NCI-H1048 (cell line): ENCODE data around the gene OAS3.
A peak's percentile ranks its signal among the peaks of the same experiment; 100 is the strongest.
"Not testable (repeated sequence)": the region's sequence is repeated elsewhere in the genome, so short reads cannot be mapped to it uniquely, and the experiment has no call there.

Experiments used
- DNase-seq: peaks from one replicate; lab custom pipeline; 2025; lab: John Stamatoyannopoulos, UW

The OAS3 gene

GRCh38 chr12:112937741-112938719 lies at the start of gene OAS3:
TSS of gene OAS3 (plus strand) at chr12:112938474. CDS start at chr12:112938531, 57 bp downstream.
- peak; percentile 48 for DNase-seq

GRCh38 chr12:112891093-112892024 lies 46.9 kb upstream of the OAS3 start:
- no peak for DNase-seq

- DNase-seq = no peak
Measured at GRCh38 chr12:112892856-112893255, 45.4 kb upstream of the OAS3 start.

GRCh38 chr12:112894128-112894527 lies 44.1 kb upstream of the OAS3 start:
- no peak for DNase-seq

- DNase-seq = no peak
Measured at GRCh38 chr12:112898380-112898779, 39.9 kb upstream of the OAS3 start.

- DNase-seq = no peak
Measured at GRCh38 chr12:112900298-112901145, 37.8 kb upstream of the OAS3 start.

GRCh38 chr12:112901271-112901670 lies 37.0 kb upstream of the OAS3 start:
- DNase-seq = no peak

GRCh38 chr12:112904571-112904970 lies 33.7 kb upstream of the OAS3 start:
- DNase-seq = no peak

GRCh38 chr12:112905451-112906089 lies 32.7 kb upstream of the OAS3 start:
- DNase-seq = no peak

- DNase-seq = no peak
Measured at GRCh38 chr12:112906712-112907414, 31.4 kb upstream of the OAS3 start, which contains the start of gene OAS1. TSS of gene OAS1 (plus strand) at chr12:112906962. CDS start at chr12:112907040, 78 bp downstream.

- DNase-seq = no peak
Measured at GRCh38 chr12:112907415-112908157, 30.7 kb upstream of the OAS3 start.

- no peak for DNase-seq
Measured at GRCh38 chr12:112908548-112908947, 29.7 kb upstream of the OAS3 start.

GRCh38 chr12:112909693-112910092 lies 28.6 kb upstream of the OAS3 start:
- no peak for DNase-seq

- no peak for DNase-seq
Measured at GRCh38 chr12:112913038-112913688, 25.1 kb upstream of the OAS3 start.

GRCh38 chr12:112913888-112914287 lies 24.4 kb upstream of the OAS3 start:
- DNase-seq = not testable (repeated sequence)

- no peak for DNase-seq
Measured at GRCh38 chr12:112916270-112916669, 22.0 kb upstream of the OAS3 start.

GRCh38 chr12:112919121-112919520 lies 19.2 kb upstream of the OAS3 start:
- no peak for DNase-seq

- no peak for DNase-seq
Measured at GRCh38 chr12:112924986-112925385, 13.3 kb upstream of the OAS3 start.

GRCh38 chr12:112926416-112927033 lies 11.7 kb upstream of the OAS3 start:
- DNase-seq = not testable (repeated sequence)
